ENCODE results near the gene BORCS6. TPM values are rescaled to one million over a fixed set of nuclear protein-coding genes. Genes with fewer than 3 reads are reported as not detected.
A peak's percentile ranks its signal among the peaks of the same experiment; 100 is the strongest.

The BORCS6 gene
- total RNA-seq, 1 donor from 2014 or later, result 12.4 TPM

DNA sequence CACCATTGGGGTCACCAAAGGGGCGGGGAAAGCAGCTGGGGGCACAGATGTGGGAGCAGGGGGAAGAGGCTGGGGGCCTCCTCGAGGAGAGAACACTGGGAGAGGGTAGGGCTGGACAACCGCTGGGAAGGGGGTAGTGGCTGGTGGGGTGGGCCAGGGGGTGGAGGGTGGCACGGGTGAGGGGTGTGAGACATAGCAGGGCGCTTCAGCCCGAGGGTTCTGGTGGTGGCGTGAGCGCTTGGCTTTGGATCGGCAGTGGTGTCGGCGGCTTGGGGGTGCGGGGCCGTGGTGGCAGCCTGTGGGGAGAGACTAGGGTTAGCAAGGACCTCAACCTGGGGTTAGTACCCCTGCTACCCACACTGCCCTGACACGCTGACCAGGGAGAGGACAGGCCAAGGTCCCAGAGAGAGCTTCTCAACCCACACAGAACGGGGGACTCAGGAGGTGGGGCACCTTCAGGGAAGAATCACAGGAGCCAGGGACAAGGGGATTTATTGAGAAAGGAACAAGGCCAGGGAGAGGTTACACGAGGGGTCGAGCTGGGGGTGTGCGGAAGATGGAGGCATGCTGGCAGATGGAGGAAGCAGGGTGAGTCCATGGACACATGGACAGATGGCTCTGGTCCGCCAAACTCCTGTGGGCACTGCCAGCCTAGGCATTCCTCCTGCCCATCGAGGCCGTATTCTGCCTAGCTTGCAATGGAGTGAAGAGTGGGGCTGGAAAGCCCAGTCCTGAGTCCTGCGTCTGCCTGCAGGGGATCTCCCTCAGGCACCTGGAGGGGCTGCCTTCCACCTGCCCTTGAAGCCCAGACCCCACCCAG lies 46.2 kb downstream of the BORCS6 start:
- no peak for DNase-seq (ENCODE audit: extremely low read depth, low read depth, low spot score)

DNA sequence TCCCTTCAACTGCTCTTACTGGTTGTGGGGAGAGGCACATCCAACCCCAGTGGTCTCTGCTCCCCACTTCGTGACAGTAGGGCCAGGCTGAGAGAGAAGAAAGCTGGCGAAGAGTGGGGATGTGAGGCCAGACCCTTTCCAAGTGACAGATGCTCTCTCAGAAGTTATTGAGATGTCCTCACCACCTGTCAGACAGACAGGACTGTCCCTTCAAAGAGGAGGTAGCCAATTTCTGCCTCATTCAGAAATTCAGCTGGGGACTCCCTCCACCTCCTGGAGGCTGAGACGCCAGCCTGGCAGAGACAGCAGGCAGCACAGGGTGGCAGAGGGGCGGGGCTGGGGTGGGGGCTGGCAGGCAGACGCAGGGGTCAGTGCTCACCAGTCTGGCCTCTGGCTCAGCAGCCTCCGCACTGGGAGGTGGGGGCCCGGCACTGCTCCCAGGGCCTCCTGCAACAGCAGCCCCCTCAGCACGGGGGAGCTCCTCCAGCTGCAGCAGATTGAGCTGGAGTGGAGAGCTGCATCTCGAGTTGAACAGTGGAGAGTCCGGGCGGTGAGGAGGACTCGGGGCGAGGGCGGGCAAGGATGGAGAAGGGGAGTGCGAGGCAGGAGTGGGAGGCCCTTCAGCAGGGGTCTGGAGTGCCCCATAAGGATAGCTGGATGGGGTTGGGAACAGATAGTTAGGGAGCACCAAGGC lies 46.9 kb downstream of the BORCS6 start:
- DNase-seq (ENCODE audit: extremely low read depth, low read depth, low spot score), result no peak

DNA sequence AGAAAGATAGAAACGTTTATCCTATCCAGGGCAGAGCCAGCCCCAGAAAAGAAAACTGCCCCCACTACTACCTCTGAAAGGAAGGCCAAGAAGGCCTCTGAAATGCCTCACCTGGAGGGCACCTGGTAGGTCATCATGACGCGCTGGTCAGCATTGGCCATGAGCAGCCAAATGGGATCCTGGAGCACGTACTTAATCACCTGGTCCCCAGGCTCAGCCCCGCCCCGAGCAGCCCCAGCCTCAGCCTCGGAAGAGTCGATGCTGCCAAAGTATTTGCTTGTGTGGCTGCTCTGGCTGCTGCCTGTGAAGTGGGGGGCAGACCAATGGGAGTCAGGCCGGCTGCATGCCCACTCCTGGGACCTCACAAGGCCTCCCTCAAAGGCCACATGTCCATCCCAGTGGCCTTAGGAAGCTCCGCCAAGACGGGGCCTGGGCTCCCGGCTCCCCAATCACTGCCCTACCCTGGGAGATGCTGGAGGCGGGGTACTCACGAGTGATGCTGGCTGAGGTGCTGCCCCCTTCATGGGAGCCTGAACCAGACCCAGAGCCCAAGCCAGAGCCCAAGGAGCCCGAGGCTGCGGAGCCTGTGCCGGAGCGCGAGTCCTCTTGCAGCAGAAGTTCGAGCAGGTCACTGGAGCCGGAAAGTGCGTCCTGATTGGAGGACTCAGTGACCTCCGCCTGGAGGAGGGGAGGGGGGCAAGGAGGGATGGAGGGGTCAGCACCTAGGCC lies 47.7 kb downstream of the BORCS6 start:
- DNase-seq (ENCODE audit: extremely low read depth, low read depth, low spot score), result no peak

DNA sequence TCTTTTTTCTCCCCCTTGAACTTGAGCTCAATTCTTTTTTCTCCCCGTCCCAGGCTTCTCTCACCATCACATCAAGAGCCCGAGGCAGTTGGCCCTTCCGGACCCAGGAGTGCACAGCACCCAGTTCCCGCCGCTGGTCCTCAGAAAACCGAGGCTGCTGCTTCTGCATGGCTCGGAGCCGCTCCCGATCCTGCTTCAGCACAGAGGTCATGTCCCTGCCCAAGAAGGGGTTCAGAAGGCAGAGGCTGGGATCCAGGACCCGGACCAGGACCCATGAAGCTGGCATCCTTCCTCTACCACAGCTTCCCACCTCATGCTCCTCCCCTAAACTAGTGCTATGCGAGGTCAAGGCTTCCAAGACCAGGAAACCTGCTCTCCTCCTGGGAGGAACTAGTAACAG lies 48.2 kb downstream of the BORCS6 start:
- DNase-seq (ENCODE audit: extremely low read depth, low read depth, low spot score), result no peak

DNA sequence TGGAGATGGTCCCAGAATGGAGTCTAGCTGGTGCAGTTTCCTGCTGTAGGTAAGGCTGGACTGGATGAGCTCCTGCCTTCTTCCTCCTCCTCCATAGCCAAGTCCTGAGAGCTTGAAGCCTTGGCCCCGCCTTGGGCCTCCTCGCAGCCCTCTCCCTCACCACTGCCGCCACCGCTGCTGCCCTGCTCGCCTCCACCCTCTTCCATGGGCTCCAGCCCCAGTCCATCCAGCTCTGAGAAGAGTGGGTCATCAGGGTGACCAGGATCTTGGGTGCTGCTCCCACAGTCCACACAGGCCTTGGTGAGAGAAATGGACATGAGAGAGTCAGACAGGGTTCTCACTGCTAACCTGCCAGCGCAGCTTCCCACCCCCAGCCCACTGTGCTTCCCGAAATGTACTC lies 48.9 kb downstream of the BORCS6 start:
- DNase-seq (ENCODE audit: extremely low read depth, low read depth, low spot score), result no peak

DNA sequence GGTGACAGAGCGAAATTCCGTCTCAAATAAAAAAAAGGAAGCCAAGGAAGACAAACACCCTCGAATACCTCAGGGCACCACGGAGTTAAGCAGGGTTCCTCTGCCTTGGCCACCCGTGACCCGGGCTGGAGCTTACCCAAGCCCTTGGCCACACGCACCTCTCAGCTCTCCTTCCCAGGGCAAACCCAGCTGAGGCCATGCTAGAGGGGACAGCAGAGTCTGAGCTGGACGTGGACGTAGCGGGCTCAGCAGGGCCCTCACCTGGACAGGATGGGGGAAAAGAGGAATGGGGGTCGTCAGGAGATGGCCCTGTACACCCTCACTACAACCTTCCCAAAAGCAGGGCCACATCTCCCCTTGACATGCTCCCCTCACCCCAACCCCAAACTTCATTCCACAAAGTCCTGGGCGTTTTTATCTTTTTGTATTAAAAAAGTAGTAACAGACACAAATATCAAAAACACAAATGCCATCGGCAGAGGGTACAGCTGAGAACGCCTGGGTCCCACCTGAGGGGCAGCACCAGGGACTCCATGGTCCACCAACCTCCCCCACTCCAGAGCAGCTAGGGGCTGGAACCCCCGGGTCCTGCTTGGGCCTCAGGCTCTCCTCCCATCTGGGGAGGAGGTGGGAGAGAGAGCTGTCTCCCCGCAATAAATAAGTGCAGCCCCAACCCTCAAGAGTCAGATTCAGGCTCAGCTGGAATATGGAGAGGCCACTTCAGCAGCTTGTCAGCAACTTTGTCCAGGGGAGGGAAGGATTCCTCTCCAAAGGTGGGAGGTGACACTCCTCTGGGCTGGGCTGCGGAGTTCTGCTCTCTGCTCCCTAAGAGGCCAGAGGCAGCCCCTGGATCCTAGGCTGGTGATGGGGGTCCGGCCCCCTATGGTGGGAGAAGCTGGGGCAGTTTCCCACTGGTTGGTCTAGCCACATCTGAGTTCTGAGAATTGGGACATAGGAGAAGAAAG lies 49.6 kb downstream of the BORCS6 start:
- no peak for DNase-seq (ENCODE audit: extremely low read depth, low read depth, low spot score)

DNA sequence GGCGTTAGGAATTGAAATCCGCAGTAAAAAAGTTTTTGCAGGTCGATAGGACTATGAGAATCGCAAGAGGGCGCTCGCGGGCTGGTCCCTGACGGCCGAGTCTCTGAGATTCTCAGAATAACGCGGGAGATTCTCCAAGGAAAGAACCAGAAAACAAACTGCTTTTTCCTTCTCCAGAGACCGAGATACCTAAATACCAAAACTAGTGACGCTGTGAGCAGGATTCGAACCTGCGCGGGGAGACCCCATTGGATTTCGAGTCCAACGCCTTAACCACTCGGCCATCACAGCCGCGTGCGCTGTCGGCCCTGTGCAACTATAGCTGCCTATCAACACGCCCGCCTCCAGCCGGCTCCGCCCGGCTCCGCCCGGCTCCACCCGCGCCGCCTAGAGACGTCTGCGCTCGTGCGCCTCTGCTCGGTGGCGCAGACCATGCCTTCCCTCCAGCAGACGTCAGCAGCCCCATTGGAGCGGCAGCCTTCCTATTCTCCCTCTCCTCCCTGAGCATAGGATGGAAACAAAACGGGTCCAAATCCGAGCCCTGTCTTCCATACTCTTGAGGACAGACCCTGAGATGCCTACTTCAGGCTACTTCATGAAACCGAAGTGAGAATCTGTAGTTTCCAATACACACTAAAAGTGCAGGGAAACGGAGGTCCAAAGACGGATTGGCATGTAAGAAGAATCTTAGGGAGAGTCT lies 51.2 kb downstream of the BORCS6 start:
- DNase-seq (ENCODE audit: extremely low read depth, low read depth, low spot score), result peak; percentile 98

DNA sequence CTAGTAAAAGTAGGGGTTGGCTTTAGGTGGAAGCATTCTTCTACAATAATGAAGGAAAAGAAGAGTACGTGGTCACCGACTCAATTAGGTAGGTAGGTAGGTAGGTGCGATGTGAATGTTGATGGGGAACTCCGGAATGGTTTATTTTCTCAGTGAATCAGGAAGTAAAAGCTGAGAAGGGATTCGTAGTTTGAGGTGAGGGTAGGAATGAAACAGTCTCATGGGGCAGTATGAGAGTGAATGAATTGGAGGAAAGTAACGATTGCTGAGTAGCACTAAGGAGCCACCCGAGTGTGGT lies 51.7 kb downstream of the BORCS6 start:
- no peak for DNase-seq (ENCODE audit: extremely low read depth, low read depth, low spot score)

Other genes starting within 250 kb of the BORCS6 start
- not detected in 2 replicates for gene GUCY2D, start 187.6 kb downstream of the BORCS6 start, total RNA-seq
- not detected in 2 replicates for gene ALOX15B, start 151.1 kb downstream of the BORCS6 start, total RNA-seq
- gene ALOX12B, start 102.5 kb downstream of the BORCS6 start, total RNA-seq, result not detected in 2 replicates
- gene ALOXE3, start 71.7 kb downstream of the BORCS6 start, total RNA-seq, result not detected in 2 replicates
- gene HES7, start 66.1 kb downstream of the BORCS6 start, total RNA-seq, result not detected in 2 replicates
- 12.5 and 23.7 TPM in 2 replicates for gene PER1, start 37.8 kb downstream of the BORCS6 start, total RNA-seq
- 10.6 and 13.2 TPM in 2 replicates for gene VAMP2, start 27.2 kb downstream of the BORCS6 start, total RNA-seq
- gene TMEM107, start 13.8 kb downstream of the BORCS6 start, total RNA-seq, result 24.9 and 25.5 TPM in 2 replicates
- gene AURKB, start 20.4 kb upstream of the BORCS6 start, total RNA-seq, result 9.3 and 24.8 TPM in 2 replicates
- gene CTC1, start 57.9 kb upstream of the BORCS6 start, total RNA-seq, result 10.5 and 23.4 TPM in 2 replicates
- 18.7 and 34.3 TPM in 2 replicates for gene PFAS, start 59.1 kb upstream of the BORCS6 start, total RNA-seq
- gene RANGRF, start 98.5 kb upstream of the BORCS6 start, total RNA-seq, result 19.9 and 27.2 TPM in 2 replicates
- 2.3 and 2.5 TPM in 2 replicates for gene SLC25A35, start 105.2 kb upstream of the BORCS6 start, total RNA-seq
- 57.3 and 152 TPM in 2 replicates for gene ARHGEF15, start 120.1 kb upstream of the BORCS6 start, total RNA-seq
- gene ODF4, start 149.7 kb upstream of the BORCS6 start, total RNA-seq, result not detected in 2 replicates
- gene RPL26, start 193.0 kb upstream of the BORCS6 start, total RNA-seq, result 2,562 and 3,740 TPM in 2 replicates
- gene RNF222, start 207.6 kb upstream of the BORCS6 start, total RNA-seq, result not detected in 2 replicates
- 44.6 and 64.2 TPM in 2 replicates for gene NDEL1, start 245.7 kb upstream of the BORCS6 start, total RNA-seq